ENCODE measurements around the gene PTAR1.

Gene PTAR1

DNA sequence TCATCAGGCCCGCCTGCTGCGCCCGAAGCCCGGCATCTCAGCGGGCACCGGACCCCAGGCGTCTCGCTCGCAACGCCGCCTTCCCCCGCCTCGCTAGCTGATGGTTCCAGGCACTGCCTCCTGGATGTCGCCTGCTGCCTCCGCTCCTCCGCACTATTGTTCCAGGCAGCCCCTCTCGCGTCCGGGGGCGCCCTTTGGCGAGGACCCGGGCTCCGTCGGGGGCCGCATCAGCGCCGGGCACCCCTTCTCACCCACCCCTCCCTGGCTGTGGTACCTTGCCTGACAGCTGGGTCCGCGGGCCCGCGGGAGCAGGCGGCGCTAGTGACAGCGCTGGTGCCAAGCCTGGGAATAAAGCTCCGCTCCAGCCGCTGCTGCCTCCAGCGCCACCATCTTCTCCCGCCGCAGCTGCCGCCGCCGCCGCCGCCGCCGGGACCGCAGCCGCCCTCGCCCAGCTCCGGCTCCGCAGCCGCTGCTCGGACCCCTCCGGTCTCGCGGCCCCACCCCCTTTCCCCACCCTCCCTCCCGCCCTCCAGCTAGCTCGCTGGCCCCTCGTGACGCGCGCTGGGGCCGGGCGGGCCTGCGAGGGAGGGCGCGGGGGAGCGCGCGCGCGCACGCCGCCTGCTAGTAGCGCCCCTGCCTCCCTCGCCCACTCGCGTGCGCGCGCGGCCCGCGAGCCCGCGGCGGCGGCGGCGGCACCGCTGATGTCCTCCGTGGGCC is 87.8 kb downstream of the PTAR1 start, which contains the start of gene APBA1:
TSS of gene APBA1 (minus strand) at position 493 of the 717 bp plus-strand sequence.
- TF ChIP-seq GATA2 (IDR thresholded peaks at IDR 0.05; ENCODE audit: low read depth, low read length): no peak
- no peak for TF ChIP-seq GATA3 (IDR thresholded peaks at IDR 0.05; ENCODE audit: low read depth, low read length)

DNA sequence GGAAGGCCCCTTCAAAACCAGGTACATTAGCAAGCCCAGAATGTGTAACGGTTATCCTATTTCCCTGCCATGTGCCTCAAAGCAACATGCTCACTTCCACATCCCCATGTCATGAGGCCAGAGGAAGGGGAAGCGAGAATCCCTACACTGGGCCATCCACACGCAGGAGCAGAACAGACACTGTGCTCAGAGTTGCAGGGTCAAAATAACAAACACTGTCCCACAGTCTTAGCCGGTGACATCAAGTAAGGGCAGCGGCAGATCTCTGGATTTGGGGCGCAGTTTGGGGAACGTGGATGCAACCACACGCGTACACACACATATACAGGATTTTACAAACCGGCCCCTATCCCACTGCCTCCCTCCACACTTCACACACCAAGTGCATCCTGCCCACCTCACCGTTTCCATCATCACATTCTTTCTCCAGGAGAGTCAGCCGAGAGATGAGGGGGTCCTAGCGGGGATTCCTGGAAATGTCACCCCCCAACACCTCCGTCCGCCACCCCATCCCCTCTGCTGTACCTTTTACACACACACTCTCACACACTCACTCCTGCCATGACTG is 88.4 kb downstream of the PTAR1 start:
- TF ChIP-seq GATA3 (IDR thresholded peaks at IDR 0.05; ENCODE audit: low read depth, low read length) (no peak), GATA2 (IDR thresholded peaks at IDR 0.05; ENCODE audit: low read depth, low read length) (no peak)

GRCh38 chr9:69667306-69667705 is 92.5 kb downstream of the PTAR1 start:
- TF ChIP-seq GATA2 (IDR thresholded peaks at IDR 0.05; ENCODE audit: low read depth, low read length) (no peak), GATA3 (IDR thresholded peaks at IDR 0.05; ENCODE audit: low read depth, low read length) (no peak)

DNA sequence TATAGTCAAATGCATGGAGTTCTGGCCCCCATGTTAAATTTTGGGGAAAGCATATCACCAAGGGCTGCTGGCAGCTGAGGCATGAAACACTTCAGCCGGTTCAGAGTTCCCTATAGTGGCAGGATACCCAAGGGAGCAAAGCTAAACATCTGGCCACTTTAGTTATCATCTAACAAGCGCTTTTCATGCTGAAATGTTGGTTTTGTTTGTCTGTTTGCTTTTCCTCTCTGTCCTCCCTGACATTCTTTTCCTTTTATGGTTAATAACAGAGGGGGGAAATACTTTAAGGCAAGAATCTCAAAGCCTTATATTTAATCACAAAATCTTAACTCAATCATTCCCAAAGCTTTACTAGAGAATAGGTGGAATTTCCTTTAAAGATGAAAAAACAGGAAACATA is 99.5 kb downstream of the PTAR1 start:
- TF ChIP-seq GATA3 (IDR thresholded peaks at IDR 0.05; ENCODE audit: low read depth, low read length): no peak
- no peak for TF ChIP-seq GATA2 (IDR thresholded peaks at IDR 0.05; ENCODE audit: low read depth, low read length)
